HL-60 (cell line): ENCODE results near the gene ABLIM1.

Experiments used
- REST ChIP-seq: IDR thresholded peaks from 2 replicates; pipeline ENCODE4 v1.6.1; 2012; ENCODE audit warnings: low read depth; ENCODE audit not compliant: insufficient replicate concordance
- SPI1 ChIP-seq: IDR thresholded peaks from 2 replicates; pipeline ENCODE4 v1.6.1; 2012; ENCODE audit warnings: low read depth, mild to moderate bottlenecking, borderline replicate concordance
- TF ChIP-seq, protein P1 (sequence below): IDR thresholded peaks from one replicate; pipeline ENCODE4 v1.5.1; 2011; ENCODE audit warnings: low read length, control low read depth, inconsistent platforms; ENCODE audit not compliant: insufficient read depth

DNA sequence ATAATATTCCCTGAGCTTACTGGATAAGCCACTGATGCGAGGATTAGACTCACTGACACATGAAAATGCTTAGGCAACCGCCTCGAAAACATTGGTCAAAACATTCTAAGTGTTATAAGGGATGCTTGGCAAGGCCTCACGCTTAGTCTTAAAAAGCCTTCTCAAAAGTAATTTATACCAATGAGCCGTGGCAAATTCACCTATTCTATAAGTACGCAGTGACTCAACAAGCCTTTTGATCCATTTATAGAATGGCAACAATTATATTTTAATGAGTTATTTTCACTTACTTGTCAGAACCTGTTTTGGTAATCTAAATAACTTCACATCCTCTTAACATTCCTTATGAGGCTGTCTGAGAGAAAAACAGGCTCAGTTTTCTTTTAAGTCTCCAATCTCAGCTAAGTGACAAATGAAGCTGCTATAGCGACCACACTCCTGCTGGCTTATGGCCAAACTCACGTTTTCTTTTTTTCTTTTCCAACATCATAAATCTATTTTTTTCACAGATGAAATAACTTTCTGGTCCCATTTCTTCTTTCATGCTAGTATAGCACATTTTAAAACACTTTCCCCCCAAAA lies 132.6 kb downstream of the ABLIM1 start:
- TF ChIP-seq REST = no peak
- TF ChIP-seq, protein P1, sequence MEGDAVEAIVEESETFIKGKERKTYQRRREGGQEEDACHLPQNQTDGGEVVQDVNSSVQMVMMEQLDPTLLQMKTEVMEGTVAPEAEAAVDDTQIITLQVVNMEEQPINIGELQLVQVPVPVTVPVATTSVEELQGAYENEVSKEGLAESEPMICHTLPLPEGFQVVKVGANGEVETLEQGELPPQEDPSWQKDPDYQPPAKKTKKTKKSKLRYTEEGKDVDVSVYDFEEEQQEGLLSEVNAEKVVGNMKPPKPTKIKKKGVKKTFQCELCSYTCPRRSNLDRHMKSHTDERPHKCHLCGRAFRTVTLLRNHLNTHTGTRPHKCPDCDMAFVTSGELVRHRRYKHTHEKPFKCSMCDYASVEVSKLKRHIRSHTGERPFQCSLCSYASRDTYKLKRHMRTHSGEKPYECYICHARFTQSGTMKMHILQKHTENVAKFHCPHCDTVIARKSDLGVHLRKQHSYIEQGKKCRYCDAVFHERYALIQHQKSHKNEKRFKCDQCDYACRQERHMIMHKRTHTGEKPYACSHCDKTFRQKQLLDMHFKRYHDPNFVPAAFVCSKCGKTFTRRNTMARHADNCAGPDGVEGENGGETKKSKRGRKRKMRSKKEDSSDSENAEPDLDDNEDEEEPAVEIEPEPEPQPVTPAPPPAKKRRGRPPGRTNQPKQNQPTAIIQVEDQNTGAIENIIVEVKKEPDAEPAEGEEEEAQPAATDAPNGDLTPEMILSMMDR = no peak
- TF ChIP-seq SPI1 = no peak
